GM08714 (cell line): Measurements from ENCODE around the gene BSPRY.
A peak's percentile ranks its signal among the peaks of the same experiment; 100 is the strongest.

Experiments
- H3K4me3 ChIP-seq: fragments of 200-500 bp; sonication (Bioruptor generic); 2 replicates; pipeline ENCODE4 v1.5.1; 2014; ENCODE audit warnings: mild to moderate bottlenecking, low read length, inconsistent platforms
- ZNF274 ChIP-seq: IDR thresholded peaks from 2 replicates; pipeline ENCODE4 v1.6.1; 2012; ENCODE audit warnings: mild to moderate bottlenecking, low read depth, low read length

BSPRY gene

DNA sequence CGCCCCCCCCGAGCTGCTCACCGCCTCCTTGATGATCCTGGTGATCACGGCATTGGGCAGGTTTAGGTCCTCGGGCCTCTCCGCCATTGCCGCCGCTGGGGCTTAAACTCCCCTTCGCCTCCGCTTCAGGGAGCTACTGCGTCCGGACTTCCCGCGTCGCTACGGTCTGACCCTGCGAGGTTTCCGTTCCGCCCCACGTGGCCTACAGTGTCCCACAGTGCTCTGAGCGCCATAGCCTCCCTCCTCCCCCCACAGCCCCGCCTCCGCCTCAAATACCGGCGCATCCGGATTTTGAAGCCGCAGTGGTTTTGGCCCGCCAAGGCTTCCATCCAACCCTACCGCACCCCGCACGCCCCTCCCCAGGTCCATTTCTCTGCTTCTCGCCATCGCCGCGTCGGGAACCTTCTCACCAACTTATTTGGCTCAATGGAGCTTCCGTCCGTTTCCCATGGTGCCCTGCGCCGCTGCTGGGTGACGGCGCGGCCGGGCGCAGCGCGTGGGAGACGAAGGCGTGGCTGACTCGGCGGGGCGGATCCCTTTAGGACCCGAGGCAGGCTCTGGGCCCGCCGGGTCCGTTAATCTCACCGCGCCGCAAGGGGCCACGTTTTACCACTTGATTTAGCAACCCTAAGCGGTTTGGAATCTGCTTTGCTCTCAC is 61.0 kb downstream of the BSPRY start, which contains the start of the genes C9orf43 and POLE3:
Gene C9orf43, plus strand, starts transcription at position 541 of the 658 bp plus-strand sequence. CDS start 2,747 bp downstream, outside the sequence.
Gene POLE3, minus strand, starts transcription at position 469 of the 658 bp plus-strand sequence. Its CDS starts 382 bp downstream, at position 87.
- H3K4me3 ChIP-seq, result peak within 1 kb of the TSS; percentile 82
- no peak for TF ChIP-seq ZNF274

DNA sequence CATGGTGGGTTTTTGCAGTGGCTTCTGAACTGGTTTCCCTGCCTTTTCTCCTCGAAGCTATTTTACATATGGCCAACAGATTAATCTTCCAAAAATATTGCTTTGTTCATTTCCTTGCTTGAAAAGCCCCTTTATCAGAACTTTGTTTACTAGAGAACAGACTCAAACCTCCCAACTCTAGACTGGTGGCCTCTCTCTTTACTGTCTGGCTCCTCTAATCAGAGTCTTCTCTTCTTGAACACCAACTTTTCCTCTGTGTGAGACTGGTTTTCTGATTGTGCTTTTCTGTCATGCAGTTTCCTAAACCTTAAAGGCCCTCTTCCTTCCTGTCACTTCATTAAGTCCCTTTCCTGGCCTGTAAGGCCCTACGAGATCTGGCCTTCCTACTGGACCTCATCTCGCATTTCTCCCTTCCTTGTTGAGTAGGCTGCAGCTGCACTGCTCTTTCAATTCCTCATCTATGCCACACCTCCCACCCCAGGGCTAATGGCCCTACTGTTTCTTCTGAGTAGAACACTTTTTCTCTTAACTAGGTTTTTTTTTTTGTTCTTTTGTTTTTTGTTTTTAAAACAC is 66.9 kb downstream of the BSPRY start:
- TF ChIP-seq ZNF274, result no peak
- H3K4me3 ChIP-seq, result no peak overlapping the region

DNA sequence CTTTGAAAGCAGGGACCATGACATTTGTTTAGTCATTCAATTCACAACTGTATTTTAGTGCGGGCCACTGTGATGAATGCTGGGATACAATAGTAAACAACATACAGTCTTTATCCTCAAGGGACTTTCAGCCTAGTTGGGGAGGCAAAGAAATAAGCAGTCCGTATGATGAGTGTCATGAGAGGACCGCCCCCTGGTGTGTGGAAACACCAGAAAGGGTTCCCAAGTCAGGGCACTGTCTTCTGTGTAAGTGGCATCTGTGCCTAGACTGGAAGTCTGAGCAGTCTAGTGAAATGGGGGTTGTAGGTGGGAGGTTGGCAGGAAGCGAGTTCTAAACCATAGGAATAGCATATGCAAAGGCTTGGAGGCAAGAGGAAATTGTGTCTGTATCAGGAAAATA is 68.0 kb downstream of the BSPRY start:
- TF ChIP-seq ZNF274, result no peak
- no peak overlapping the region for H3K4me3 ChIP-seq
